HepG2 (cell line): ENCODE data around the gene TAC3. TPM values are rescaled to one million over a fixed set of nuclear protein-coding genes. Genes with fewer than 3 reads are reported as not detected.

Source experiments
- E2F5 ChIP-seq: sonication (generic); formaldehyde crosslinking; conservative IDR thresholded peaks from 2 replicates; pipeline ENCODE4 v1.4.0; 2020; ENCODE audit warnings: missing genetic modification reagents
- ISL2 ChIP-seq: sonication (generic); formaldehyde crosslinking; IDR thresholded peaks from 2 replicates; pipeline ENCODE4 v1.5.0; 2020; ENCODE audit warnings: missing genetic modification reagents
- KDM2A ChIP-seq: sonication (generic); formaldehyde crosslinking; IDR thresholded peaks from 2 replicates; pipeline ENCODE4 v1.4.0; 2020; ENCODE audit warnings: low read depth, missing genetic modification reagents, borderline replicate concordance
- KLF16 ChIP-seq, 2 experiments: sonication (generic) in 1 of 2; formaldehyde crosslinking in 1 of 2; IDR thresholded peaks; 2 replicates each; pipeline versions ENCODE4 v1.6.1 to v1.8.0; 2016 to 2023; ENCODE audit warnings: missing genetic modification reagents in 2 of 2, missing compliant biosample characterization in 1 of 2
- NR2F6 ChIP-seq, 2 experiments: IDR thresholded peaks; 2 replicates each; pipeline ENCODE4 v1.6.1; 2016; ENCODE audit warnings: antibody characterized with exemption in 1 of 2, mild to moderate bottlenecking in 1 of 2
- SMC3 ChIP-seq: IDR thresholded peaks from 2 replicates; pipeline ENCODE4 v1.6.1; 2011; ENCODE audit warnings: low read length, improper control_type of control experiment
- XRCC5 ChIP-seq: fragments of 200-400 bp; formaldehyde crosslinking; optimal IDR thresholded peaks from 2 replicates; pipeline ENCODE3; 2017; ENCODE audit warnings: mild to moderate bottlenecking, low read length
- polyA plus RNA-seq, 8 experiments: library from polyadenylated mRNA; depleted of rRNA in 3 of 8; stranded (reverse) in 7 of 8; unstranded in 1 of 8; fragments of >200 nt; fragmentation: Illumina TruSeq in 4 of 8; extraction: Trizol in 4 of 8; gene quantifications; 2 replicates each; pipeline versions ENCODE4 v1.2.1 to v1.2.3, GENCODE V29; 2011 to 2016; ENCODE audit warnings: low read depth in 4 of 8, missing spikeins in 1 of 8, mixed read lengths in 1 of 8; ENCODE audit not compliant: insufficient read depth in 1 of 8
- total RNA-seq, 5 experiments: library from RNA; depleted of rRNA; stranded (reverse); fragments of >200 nt; fragmentation: Illumina TruSeq; extraction: Trizol; gene quantifications; 2 replicates each; pipeline ENCODE4 v1.2.3, GENCODE V29; 2016; ENCODE audit warnings: low read depth in 1 of 5
- TF ChIP-seq, protein P1 (sequence below): sonication (generic); formaldehyde crosslinking; IDR thresholded peaks from 2 replicates; pipeline ENCODE4 v1.4.0; 2020; ENCODE audit warnings: missing genetic modification reagents, borderline replicate concordance
- TF ChIP-seq, protein P2 (sequence below): sonication (generic); formaldehyde crosslinking; IDR thresholded peaks from 2 replicates; pipeline ENCODE4 v1.5.0; 2020; ENCODE audit warnings: mild to moderate bottlenecking, missing genetic modification reagents
- TF ChIP-seq, protein P3 (sequence below): sonication (generic); formaldehyde crosslinking; IDR thresholded peaks from 2 replicates; pipeline ENCODE4 v1.4.0; 2020; ENCODE audit warnings: missing genetic modification reagents

Gene TAC3
- total and polyA plus RNA-seq, 2 of the 13 experiments (the other 11 are each of a cell fraction or from before 2014, with no cell fraction given) = 0.13 to 0.15 TPM

- TF ChIP-seq, protein P1, sequence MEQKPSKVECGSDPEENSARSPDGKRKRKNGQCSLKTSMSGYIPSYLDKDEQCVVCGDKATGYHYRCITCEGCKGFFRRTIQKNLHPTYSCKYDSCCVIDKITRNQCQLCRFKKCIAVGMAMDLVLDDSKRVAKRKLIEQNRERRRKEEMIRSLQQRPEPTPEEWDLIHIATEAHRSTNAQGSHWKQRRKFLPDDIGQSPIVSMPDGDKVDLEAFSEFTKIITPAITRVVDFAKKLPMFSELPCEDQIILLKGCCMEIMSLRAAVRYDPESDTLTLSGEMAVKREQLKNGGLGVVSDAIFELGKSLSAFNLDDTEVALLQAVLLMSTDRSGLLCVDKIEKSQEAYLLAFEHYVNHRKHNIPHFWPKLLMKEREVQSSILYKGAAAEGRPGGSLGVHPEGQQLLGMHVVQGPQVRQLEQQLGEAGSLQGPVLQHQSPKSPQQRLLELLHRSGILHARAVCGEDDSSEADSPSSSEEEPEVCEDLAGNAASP (CRISPR knock-in tag) = peak; percentile 16; the same call in 1 of the 2 replicates
- no peak for TF ChIP-seq E2F5 (CRISPR knock-in tag)
- TF ChIP-seq SMC3 = peak; percentile 95
- TF ChIP-seq ISL2 = 0 out of 2 replicates have a peak, but pooled peaks have one; percentile 21
- TF ChIP-seq, protein P2, sequence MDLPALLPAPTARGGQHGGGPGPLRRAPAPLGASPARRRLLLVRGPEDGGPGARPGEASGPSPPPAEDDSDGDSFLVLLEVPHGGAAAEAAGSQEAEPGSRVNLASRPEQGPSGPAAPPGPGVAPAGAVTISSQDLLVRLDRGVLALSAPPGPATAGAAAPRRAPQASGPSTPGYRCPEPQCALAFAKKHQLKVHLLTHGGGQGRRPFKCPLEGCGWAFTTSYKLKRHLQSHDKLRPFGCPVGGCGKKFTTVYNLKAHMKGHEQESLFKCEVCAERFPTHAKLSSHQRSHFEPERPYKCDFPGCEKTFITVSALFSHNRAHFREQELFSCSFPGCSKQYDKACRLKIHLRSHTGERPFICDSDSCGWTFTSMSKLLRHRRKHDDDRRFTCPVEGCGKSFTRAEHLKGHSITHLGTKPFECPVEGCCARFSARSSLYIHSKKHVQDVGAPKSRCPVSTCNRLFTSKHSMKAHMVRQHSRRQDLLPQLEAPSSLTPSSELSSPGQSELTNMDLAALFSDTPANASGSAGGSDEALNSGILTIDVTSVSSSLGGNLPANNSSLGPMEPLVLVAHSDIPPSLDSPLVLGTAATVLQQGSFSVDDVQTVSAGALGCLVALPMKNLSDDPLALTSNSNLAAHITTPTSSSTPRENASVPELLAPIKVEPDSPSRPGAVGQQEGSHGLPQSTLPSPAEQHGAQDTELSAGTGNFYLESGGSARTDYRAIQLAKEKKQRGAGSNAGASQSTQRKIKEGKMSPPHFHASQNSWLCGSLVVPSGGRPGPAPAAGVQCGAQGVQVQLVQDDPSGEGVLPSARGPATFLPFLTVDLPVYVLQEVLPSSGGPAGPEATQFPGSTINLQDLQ (CRISPR knock-in tag) = no peak
- TF ChIP-seq KDM2A (CRISPR knock-in tag) = peak; percentile 45; the same call in 1 of the 2 replicates
- TF ChIP-seq XRCC5 = peak; percentile 35
- no peak; a peak in 1 of 4 replicates for TF ChIP-seq KLF16 (CRISPR knock-in tag; IDR thresholded peaks at IDR 0.05)
- TF ChIP-seq NR2F6 (IDR thresholded peaks at IDR 0.05) = no peak
- peak; percentile 14; the same call in 1 of the 2 replicates for TF ChIP-seq NR2F6 (CRISPR knock-in tag; IDR thresholded peaks at IDR 0.05)
- TF ChIP-seq, protein P3, sequence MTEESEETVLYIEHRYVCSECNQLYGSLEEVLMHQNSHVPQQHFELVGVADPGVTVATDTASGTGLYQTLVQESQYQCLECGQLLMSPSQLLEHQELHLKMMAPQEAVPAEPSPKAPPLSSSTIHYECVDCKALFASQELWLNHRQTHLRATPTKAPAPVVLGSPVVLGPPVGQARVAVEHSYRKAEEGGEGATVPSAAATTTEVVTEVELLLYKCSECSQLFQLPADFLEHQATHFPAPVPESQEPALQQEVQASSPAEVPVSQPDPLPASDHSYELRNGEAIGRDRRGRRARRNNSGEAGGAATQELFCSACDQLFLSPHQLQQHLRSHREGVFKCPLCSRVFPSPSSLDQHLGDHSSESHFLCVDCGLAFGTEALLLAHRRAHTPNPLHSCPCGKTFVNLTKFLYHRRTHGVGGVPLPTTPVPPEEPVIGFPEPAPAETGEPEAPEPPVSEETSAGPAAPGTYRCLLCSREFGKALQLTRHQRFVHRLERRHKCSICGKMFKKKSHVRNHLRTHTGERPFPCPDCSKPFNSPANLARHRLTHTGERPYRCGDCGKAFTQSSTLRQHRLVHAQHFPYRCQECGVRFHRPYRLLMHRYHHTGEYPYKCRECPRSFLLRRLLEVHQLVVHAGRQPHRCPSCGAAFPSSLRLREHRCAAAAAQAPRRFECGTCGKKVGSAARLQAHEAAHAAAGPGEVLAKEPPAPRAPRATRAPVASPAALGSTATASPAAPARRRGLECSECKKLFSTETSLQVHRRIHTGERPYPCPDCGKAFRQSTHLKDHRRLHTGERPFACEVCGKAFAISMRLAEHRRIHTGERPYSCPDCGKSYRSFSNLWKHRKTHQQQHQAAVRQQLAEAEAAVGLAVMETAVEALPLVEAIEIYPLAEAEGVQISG = peak; percentile 76
Observed at GRCh38 chr12:56987551-56988053, 28.7 kb downstream of the TAC3 start (continued).
